ENCODE measurements around the gene DCTN3.

The DCTN3 gene

DNA sequence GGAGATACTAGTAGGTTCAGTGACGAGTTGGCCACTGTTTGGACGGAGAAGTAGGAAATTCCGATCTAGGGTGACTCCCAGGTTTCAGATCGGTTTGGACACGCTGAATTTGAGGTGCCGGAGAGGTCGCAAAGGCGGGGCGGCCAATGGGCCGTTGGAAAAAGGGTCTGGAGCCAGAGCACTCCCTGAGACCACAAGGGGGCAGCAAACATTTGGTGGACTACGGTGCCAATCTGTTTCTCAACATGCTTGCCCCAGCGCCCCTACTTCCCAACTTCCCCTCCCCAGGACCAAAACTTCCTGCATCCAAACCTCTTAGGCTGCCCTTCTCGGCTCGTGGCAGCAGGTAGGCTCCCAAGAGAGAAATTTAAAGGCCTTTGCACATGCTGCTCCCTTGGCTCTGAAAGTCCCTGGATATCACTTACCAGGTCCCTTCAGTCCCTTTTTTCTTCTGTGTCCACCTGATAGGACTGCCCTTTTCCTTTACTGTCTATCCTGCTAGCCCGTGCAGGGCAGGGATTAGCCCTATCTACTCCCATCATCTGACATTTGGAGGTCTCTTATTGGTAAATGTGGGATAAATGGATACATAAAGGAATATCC, 7.4 kb downstream of the DCTN3 start:
- H3K9me3 Mint-ChIP-seq: no peaks in the 10 kb centered on the region
- peaks cover 19% of the 10 kb centered on the region for H3K36me3 Mint-ChIP-seq (ENCODE audit: low read depth)
- DNase-seq (peak; percentile 82), ATAC-seq (peak; percentile 53)
- H3K4me1 Mint-ChIP-seq: peaks cover 23% of the 10 kb centered on the region
- peak overlapping the region; percentile 88 for H3K4me3 Mint-ChIP-seq
- H3K27me3 Mint-ChIP-seq: no peaks in the 10 kb centered on the region
- H3K27ac Mint-ChIP-seq: peak overlapping the region; percentile 89

DNA sequence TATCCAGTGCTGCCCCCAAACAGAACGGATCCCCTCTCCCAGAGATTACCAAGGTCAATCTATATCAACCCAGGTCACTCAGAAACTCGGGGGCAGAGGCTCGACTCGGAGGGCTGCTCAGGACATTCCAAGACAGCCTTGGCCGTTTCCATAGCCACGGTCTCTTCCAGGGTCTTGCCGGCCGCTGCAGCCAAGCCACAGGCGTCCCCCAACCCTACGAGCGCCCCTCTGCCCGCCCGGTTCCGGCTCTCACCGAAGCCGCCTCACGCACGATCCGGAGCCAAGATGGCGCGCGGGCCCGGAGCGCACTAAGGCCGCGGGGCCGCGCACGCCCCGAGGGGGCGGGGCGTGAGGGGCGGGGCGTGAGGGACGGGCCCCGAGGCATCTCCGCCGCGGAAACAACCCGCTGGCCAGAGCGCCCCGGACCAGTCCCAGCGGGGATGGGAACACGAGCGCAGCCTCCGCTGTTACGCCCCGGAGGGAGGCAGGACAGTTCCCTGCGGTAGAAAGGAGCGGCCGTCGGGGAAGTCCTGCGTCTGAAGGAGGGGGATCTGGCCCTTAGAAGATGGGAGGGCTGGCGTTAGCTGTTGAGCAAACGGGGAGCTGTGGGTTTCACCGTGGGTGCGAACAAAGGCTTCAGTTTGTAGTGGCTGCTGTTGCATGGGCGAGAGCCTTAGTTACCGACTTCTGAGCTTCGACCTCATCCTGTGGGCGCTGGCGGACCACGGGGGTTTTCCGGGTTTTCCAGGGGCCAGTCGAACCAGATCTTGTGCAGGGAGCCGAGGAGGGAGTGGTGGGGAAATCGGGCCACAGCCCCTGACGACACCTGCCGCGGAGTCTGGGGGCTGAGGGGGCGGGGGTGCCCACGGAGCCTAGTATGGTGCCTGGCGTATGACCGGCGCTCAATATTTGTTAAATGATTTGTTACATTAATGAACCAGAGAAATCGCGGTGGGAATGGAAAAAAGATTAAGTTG, 8.2 kb downstream of the DCTN3 start, which contains the start of gene RPP25L:
Gene RPP25L, minus strand, starts transcription at position 287 of the 977 bp plus-strand sequence. CDS start 801 bp downstream, outside the sequence.
- H3K27ac Mint-ChIP-seq: peak within 1 kb of the TSS; percentile 89
- no peaks in the 10 kb centered on the region for H3K27me3 Mint-ChIP-seq
- no peaks in the 10 kb centered on the region for H3K9me3 Mint-ChIP-seq
- H3K4me1 Mint-ChIP-seq: peaks cover 23% of the 10 kb centered on the region
- peaks cover 16% of the 10 kb centered on the region for H3K36me3 Mint-ChIP-seq (ENCODE audit: low read depth)
- peak; percentile 84 for DNase-seq
- ATAC-seq: peak; percentile 89
- peak within 1 kb of the TSS; percentile 88 for H3K4me3 Mint-ChIP-seq

DNA sequence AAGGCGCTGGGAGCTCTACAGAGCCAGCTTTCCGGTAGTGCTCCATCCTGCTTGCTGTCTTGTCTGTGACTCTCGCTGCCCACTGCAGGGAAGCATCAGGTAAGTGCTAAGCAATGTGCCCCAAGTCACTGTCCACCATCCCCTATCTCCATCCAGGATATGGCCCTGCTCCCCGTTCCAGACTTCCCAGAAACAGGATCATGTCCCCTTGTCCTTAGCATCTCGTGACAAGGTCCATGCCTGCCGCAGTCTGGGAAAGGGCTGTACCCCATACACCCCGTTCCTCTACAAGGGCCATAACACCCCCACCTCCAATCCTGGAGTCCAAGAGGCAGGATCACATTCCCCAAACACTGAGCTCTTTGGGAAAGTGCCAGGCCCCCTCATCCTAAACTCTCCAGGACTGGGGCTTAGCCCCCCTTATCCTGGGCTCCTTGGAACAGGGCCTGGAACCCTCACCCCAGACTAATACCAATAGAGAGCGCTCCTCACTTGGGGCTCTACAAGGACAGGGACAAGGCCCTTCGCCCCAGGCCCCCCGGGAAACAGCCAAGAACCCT, 9.0 kb downstream of the DCTN3 start:
- Mint-ChIP-seq H3K4me1 (peaks cover 23% of the 10 kb centered on the region), H3K9me3 (no peaks in the 10 kb centered on the region), H3K27ac (peak overlapping the region; percentile 89), H3K4me3 (peak overlapping the region; percentile 88), H3K36me3 (ENCODE audit: low read depth) (peaks cover 11% of the 10 kb centered on the region), H3K27me3 (no peaks in the 10 kb centered on the region)
- ATAC-seq (no peak), DNase-seq (no peak)

DNA sequence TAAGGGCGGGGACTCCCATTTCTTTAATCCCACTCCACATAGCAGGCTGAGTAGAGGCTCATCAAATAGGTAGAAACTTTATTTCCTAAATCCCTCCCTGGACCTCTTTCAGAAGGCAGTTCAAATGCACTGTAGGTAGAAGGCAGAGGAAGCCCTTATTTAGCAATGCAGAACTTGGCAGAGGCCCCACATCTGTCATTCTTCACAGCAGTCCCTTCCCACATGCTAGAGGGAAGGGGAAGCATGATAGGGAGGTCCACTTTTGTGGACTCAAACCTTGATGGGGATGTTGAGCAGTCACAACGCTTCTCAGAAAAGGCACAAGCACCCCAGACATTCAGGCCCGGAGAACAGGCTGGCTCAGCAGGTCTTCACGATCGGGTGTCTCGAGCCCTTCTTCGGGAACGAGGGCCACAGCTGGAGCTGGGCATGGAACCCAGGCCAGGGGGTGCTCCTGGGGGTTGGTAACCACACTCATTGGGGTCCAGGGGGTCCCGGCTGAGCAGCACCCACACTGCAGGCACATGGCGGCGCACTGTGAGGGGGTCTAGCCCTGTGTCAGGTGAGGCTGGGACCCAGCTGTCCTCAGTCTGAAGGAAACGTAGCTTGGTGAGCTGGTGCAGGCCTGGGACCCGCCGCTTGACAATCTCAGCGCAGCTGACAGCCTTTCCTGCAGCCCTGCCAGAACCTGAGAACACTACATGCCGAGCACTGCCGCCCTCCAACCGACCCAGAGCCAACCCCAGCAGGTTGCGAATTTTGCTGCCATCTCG, 9.7 kb downstream of the DCTN3 start:
- no peaks in the 10 kb centered on the region for H3K27me3 Mint-ChIP-seq
- no peak overlapping the region for H3K27ac Mint-ChIP-seq
- H3K4me1 Mint-ChIP-seq: peaks cover 23% of the 10 kb centered on the region
- DNase-seq (no peak), ATAC-seq (no peak)
- H3K36me3 Mint-ChIP-seq (ENCODE audit: low read depth): peaks cover 9% of the 10 kb centered on the region
- no peaks in the 10 kb centered on the region for H3K9me3 Mint-ChIP-seq
- H3K4me3 Mint-ChIP-seq: peak overlapping the region; percentile 88

DNA sequence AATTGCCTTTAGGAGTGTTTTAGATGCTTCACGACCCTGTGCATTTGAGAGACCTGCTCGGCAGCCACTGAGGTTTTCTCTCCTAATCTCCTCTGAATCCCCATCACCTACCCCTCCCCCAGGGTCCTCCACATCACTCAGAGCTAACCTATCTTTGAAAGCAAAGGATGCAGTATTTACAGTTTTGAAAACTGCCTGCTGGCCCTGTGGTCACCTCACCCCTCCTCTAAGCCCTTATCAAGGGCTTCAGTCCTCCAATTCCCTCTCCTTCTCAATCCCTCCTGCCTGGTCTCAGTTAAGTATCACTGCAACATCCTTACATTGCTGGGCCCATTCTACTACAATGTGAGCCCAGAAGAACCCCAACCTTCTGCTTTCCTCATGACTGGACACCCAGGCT, 13.0 kb downstream of the DCTN3 start:
- H3K27me3 Mint-ChIP-seq: peaks cover 4% of the 10 kb centered on the region
- no peaks in the 10 kb centered on the region for H3K9me3 Mint-ChIP-seq
- H3K4me1 Mint-ChIP-seq: peaks cover 14% of the 10 kb centered on the region
- ATAC-seq (no peak), DNase-seq (no peak)
- H3K27ac Mint-ChIP-seq: no peak overlapping the region
- no peak overlapping the region for H3K4me3 Mint-ChIP-seq
- H3K36me3 Mint-ChIP-seq (ENCODE audit: low read depth): peaks cover 9% of the 10 kb centered on the region

DNA sequence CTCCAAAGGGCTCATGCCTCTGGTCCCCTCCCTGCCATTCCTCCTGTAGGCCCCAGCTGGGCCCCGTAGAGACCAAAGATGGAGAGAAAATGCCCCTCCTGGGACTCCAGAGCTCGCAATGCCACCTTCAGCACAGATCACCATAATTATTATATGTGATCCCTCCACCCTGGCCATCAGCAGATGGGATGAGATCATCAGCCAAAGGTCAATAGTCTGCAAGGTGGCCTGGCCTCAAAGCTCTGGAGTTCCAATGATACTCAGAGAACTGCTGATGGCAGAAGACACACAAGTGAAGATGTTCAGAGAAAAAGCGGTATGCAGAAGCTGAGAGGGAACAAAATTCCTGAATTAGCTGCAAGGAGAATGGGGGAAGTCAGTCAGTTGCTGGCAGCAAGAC, 13.4 kb downstream of the DCTN3 start:
- DNase-seq (no peak), ATAC-seq (no peak)
- Mint-ChIP-seq H3K4me1 (peaks cover 12% of the 10 kb centered on the region), H3K36me3 (ENCODE audit: low read depth) (peaks cover 9% of the 10 kb centered on the region), H3K27me3 (peaks cover 4% of the 10 kb centered on the region), H3K4me3 (no peak overlapping the region), H3K9me3 (no peaks in the 10 kb centered on the region), H3K27ac (no peak overlapping the region)

DNA sequence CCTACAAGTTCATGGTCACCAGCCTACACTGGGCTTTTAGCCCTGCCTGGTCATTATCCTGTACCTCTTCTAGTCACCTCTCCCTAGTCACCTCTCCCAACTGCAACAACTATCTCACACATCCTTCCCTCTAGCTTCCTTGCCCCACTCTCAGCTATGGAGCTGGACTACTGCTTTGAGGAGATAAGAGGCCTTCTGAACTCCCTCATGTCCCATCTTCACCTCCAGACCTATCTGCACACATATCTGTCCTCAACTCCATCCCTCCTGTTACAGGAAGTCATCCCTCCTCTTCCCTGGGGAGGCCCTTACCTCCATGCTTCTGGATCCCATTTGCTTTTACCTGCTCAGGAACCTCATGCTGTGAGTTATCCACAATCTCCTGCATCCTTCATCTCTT, 14.1 kb downstream of the DCTN3 start:
- H3K9me3 Mint-ChIP-seq: no peaks in the 10 kb centered on the region
- H3K36me3 Mint-ChIP-seq (ENCODE audit: low read depth): peaks cover 5% of the 10 kb centered on the region
- H3K4me3 Mint-ChIP-seq: no peak overlapping the region
- no peak for ATAC-seq
- peaks cover 9% of the 10 kb centered on the region for H3K27me3 Mint-ChIP-seq
- no peak overlapping the region for H3K27ac Mint-ChIP-seq
- no peak for DNase-seq
- H3K4me1 Mint-ChIP-seq: peaks cover 7% of the 10 kb centered on the region

DNA sequence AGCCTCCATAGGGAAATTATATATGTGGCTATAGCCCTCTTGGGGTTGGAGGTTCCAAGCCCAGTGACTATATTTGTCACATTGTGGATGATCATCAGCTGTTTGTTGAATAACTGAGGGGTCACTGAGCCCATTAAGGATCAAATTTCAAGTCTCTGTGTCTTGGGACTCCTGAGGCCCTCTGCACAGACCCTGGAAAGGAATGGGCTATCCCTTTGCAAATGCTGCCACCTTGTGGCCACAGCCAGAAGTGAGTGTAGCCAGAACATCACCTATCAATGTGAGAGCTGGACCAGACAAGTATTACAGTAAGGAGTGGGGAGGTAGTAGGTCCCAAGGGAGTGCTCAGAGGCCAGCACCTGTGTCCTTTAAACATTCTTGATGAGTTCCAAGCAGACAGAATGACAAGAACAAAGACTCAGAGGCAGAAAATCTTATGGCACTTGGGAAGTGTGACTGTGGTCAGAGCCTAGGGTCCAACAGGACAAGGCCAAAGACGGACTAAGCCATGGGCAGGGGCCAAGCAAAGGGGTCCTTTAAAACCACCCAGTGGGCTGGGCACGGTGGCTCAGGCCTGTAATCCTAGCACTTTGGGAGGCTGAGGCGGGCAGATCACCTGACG, 16.6 kb downstream of the DCTN3 start:
- ATAC-seq (peak; percentile 83), DNase-seq (peak; percentile 85)
- no peaks in the 10 kb centered on the region for H3K36me3 Mint-ChIP-seq (ENCODE audit: low read depth)
- no peak overlapping the region for H3K4me3 Mint-ChIP-seq
- H3K9me3 Mint-ChIP-seq: no peaks in the 10 kb centered on the region
- no peak overlapping the region for H3K27ac Mint-ChIP-seq
- no peaks in the 10 kb centered on the region for H3K4me1 Mint-ChIP-seq
- peaks cover 9% of the 10 kb centered on the region for H3K27me3 Mint-ChIP-seq

DNA sequence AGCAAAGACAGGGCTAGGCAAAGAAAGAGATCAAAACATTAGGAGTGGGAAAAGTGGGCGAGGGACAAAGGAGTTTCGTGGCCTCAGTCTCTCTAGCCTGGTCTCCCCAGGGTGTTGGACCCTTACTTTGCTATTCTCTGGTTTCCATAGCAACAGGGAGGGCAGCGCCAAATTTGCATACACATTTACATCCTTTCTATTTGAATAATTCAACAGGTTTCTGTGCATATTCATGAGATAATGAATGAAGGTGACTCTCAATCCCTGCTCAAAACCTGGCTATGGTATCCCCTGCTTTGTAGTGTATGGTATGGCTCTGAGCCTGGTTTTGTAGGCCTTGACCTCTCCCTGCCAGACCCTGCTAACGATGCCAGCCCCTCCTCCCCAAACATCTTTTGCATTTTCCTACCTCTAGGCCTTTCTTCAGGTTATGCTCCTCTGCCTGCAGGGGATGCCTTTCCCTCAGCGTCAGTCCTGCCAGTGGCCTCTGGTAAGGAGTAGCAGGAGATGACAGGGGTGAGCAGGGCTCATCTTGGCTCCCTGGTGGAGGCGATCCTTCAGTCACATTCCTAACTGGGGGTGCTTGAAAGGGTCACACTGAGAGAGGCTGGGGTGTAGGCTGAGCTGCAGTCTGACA, 18.2 kb downstream of the DCTN3 start:
- no peak for DNase-seq
- no peak overlapping the region for H3K4me3 Mint-ChIP-seq
- H3K4me1 Mint-ChIP-seq: no peaks in the 10 kb centered on the region

DNA sequence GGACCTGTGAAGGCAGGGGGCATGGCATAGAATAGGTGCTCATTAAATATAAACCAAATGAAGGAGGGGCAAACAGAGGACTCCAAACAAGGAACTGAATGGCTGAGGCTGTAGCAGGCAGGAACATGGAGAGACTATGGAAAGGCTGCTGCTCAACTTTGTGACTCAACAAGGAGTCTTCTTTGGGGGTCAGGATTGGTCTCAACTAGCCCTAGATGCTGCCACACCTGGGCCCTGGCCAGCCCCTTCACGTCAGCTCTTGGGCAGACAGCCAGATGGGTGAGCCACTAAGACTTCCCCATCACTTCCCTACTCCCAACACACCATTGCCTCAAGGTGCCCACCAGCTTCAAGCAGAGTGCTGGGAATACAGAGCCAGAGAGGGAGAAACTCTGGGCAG, 19.4 kb downstream of the DCTN3 start:
- ATAC-seq: no peak
- no peak overlapping the region for H3K27ac Mint-ChIP-seq

More for the DNA sequence above, 18.2 kb downstream of the DCTN3 start:
- H3K9me3 Mint-ChIP-seq: no peaks in the 10 kb centered on the region
- peaks cover 12% of the 10 kb centered on the region for H3K27me3 Mint-ChIP-seq
- H3K36me3 Mint-ChIP-seq (ENCODE audit: low read depth): no peaks in the 10 kb centered on the region
- no peak overlapping the region for H3K27ac Mint-ChIP-seq
- no peak for ATAC-seq

DNA sequence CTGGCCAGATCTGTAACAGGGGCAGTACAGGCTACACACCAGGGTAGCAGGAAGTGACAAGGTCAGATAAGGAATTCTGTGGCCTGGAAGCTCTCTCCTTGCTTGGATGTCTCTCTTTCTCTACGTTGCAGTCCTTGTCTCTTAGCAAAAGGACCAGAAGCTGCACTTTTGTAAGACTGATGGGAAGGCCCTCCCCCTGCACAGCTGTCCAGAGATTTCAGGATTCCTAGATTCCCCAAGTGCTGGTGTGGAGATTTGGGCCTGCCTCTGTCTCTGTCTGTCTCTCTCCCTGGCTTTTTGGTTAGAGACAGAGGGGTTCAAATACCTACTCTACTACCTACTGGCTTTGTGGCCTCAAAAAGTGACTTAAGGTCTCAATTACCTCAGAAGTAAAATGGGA, 20.7 kb downstream of the DCTN3 start:
- H3K4me1 Mint-ChIP-seq: no peaks in the 10 kb centered on the region
- peaks cover 22% of the 10 kb centered on the region for H3K27me3 Mint-ChIP-seq
- H3K9me3 Mint-ChIP-seq: no peaks in the 10 kb centered on the region
- H3K36me3 Mint-ChIP-seq (ENCODE audit: low read depth): no peaks in the 10 kb centered on the region
- no peak for DNase-seq
- no peak overlapping the region for H3K27ac Mint-ChIP-seq
- no peak for ATAC-seq
- no peak overlapping the region for H3K4me3 Mint-ChIP-seq

More for the DNA sequence above, 19.4 kb downstream of the DCTN3 start:
- H3K36me3 Mint-ChIP-seq (ENCODE audit: low read depth): no peaks in the 10 kb centered on the region
- no peaks in the 10 kb centered on the region for H3K9me3 Mint-ChIP-seq
- H3K27me3 Mint-ChIP-seq: peaks cover 19% of the 10 kb centered on the region
- DNase-seq: no peak
- no peak overlapping the region for H3K4me3 Mint-ChIP-seq
- H3K4me1 Mint-ChIP-seq: no peaks in the 10 kb centered on the region

DNA sequence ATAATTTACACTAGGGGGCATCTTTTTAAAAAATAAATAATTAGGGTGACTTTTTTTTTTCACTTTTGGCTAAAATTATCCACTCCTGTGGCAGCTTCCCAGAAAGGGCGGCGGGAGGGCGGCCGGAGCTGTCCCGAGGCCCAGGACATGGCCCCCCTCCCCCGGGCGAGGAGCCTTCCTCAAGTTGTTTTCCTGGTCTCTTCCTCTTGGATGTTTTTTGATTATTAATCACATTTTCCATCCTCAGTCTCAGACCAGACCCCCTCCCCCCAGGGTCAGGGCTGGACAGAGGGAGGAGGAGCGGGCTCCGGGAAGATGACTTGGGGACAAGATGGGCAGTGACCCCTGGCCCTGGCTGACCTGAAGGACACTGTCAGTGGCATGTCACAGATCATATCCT, 26.1 kb downstream of the DCTN3 start:
- DNase-seq (no peak), ATAC-seq (no peak)
- H3K36me3 Mint-ChIP-seq (ENCODE audit: low read depth): no peaks in the 10 kb centered on the region
- H3K9me3 Mint-ChIP-seq: no peaks in the 10 kb centered on the region
- H3K4me1 Mint-ChIP-seq: peaks cover 20% of the 10 kb centered on the region
- H3K4me3 Mint-ChIP-seq: no peak overlapping the region
- no peak overlapping the region for H3K27ac Mint-ChIP-seq
- peaks cover 56% of the 10 kb centered on the region for H3K27me3 Mint-ChIP-seq

DNA sequence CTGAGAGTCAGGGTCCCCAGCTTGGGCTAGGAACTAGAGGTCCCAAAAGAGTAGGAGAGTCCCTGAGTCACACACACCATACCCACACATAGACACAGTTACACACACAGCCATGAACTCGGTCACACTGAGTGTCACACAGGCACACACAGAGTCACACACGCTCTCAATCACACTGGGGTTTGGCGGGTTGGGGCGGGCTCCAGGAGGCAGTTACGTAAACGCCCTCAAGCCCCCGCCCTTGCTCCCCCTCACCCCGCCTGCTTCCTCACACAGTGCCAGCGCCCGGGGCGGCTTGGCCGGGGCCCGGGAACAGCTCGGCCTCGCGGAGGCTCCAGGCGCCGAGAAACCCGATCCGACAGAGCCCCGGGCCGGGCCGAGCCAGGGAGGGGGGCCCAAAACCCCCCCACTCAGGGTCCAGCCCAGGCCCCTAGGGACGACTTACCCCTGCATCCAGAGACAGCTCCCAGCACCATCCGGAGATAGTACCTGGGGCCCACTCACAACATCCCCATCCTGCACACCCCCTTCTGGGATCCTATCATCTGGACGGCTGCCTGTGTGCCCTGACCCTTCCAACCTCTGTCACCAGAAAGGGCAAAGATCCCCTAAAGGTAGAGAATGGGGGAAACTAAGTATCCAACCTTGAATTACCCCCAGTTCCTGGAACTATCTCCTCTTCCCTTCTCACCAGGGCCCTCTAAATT, 27.2 kb downstream of the DCTN3 start:
- peaks cover 67% of the 10 kb centered on the region for H3K27me3 Mint-ChIP-seq
- H3K36me3 Mint-ChIP-seq (ENCODE audit: low read depth): no peaks in the 10 kb centered on the region
- H3K9me3 Mint-ChIP-seq: no peaks in the 10 kb centered on the region
- DNase-seq (no peak), ATAC-seq (no peak)
- H3K4me3 Mint-ChIP-seq: no peak overlapping the region
- H3K4me1 Mint-ChIP-seq: peaks cover 23% of the 10 kb centered on the region
- H3K27ac Mint-ChIP-seq: no peak overlapping the region
